ENCODE measurements around the gene ITGB8.

DNA sequence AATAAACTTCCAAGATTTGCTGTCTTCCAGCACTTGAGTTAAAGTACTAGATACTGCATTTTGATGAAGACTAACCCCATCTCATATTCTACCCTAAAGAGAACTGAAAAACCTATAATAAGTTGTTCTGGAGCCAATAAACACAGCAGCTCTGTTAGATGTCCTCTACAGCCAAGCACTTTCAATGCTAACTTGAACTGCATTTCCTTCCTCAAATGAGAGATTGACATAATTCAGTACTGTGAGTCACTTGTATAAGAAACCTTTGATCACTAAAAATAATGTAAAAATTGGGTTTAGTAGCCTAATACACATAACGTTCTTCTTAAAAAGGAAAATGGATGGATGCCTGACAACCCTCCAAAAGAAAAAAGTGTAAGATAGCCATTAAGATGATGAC is 81.3 kb downstream of the ITGB8 start:
- TF ChIP-seq, protein P1, sequence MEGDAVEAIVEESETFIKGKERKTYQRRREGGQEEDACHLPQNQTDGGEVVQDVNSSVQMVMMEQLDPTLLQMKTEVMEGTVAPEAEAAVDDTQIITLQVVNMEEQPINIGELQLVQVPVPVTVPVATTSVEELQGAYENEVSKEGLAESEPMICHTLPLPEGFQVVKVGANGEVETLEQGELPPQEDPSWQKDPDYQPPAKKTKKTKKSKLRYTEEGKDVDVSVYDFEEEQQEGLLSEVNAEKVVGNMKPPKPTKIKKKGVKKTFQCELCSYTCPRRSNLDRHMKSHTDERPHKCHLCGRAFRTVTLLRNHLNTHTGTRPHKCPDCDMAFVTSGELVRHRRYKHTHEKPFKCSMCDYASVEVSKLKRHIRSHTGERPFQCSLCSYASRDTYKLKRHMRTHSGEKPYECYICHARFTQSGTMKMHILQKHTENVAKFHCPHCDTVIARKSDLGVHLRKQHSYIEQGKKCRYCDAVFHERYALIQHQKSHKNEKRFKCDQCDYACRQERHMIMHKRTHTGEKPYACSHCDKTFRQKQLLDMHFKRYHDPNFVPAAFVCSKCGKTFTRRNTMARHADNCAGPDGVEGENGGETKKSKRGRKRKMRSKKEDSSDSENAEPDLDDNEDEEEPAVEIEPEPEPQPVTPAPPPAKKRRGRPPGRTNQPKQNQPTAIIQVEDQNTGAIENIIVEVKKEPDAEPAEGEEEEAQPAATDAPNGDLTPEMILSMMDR (IDR thresholded peaks at IDR 0.05; ENCODE audit: insufficient read depth, low read length), result no peak
- TF ChIP-seq POLR2AphosphoS5 (IDR thresholded peaks at IDR 0.05; ENCODE audit: low read depth) (no peak), GABPA (IDR thresholded peaks at IDR 0.05; ENCODE audit: low read depth) (no peak)
- TF ChIP-seq, protein P2, sequence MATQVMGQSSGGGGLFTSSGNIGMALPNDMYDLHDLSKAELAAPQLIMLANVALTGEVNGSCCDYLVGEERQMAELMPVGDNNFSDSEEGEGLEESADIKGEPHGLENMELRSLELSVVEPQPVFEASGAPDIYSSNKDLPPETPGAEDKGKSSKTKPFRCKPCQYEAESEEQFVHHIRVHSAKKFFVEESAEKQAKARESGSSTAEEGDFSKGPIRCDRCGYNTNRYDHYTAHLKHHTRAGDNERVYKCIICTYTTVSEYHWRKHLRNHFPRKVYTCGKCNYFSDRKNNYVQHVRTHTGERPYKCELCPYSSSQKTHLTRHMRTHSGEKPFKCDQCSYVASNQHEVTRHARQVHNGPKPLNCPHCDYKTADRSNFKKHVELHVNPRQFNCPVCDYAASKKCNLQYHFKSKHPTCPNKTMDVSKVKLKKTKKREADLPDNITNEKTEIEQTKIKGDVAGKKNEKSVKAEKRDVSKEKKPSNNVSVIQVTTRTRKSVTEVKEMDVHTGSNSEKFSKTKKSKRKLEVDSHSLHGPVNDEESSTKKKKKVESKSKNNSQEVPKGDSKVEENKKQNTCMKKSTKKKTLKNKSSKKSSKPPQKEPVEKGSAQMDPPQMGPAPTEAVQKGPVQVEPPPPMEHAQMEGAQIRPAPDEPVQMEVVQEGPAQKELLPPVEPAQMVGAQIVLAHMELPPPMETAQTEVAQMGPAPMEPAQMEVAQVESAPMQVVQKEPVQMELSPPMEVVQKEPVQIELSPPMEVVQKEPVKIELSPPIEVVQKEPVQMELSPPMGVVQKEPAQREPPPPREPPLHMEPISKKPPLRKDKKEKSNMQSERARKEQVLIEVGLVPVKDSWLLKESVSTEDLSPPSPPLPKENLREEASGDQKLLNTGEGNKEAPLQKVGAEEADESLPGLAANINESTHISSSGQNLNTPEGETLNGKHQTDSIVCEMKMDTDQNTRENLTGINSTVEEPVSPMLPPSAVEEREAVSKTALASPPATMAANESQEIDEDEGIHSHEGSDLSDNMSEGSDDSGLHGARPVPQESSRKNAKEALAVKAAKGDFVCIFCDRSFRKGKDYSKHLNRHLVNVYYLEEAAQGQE (IDR thresholded peaks at IDR 0.05; ENCODE audit: insufficient replicate concordance, low read depth), result no peak
